ENCODE measurements around the gene CEP128. TPM values are rescaled to one million over a fixed set of nuclear protein-coding genes. Genes with fewer than 3 reads are reported as not detected.

Gene CEP128
- total RNA-seq, 4 donors from 2014 or later: 1.3 to 29.8 (median 11.9) TPM

GRCh38 chr14:80844872-80845271 lies 96.7 kb downstream of the CEP128 start:
- intact Hi-C loops (cut with DNase I; ENCODE audit: low total_unique reads): no loop called here
- no peaks in the 10 kb centered on the region for H3K9me3 ChIP-seq
- no peaks in the 10 kb centered on the region for H3K4me1 ChIP-seq
- no peak overlapping the region for H3K27ac ChIP-seq
- TF ChIP-seq POLR2A (IDR thresholded peaks at IDR 0.05) (no peak), CTCF (IDR thresholded peaks at IDR 0.05) (no peak)
- H3K27me3 ChIP-seq: no peaks in the 10 kb centered on the region
- H3K4me3 ChIP-seq: no peak overlapping the region
- no peaks in the 10 kb centered on the region for H3K36me3 ChIP-seq
- DNase-seq: no peak

GRCh38 chr14:80839743-80840142 lies 101.8 kb downstream of the CEP128 start:
- Histone ChIP-seq H3K4me3 (no peak overlapping the region), H3K4me1 (no peaks in the 10 kb centered on the region), H3K9me3 (no peaks in the 10 kb centered on the region), H3K27ac (no peak overlapping the region), H3K27me3 (no peaks in the 10 kb centered on the region), H3K36me3 (no peaks in the 10 kb centered on the region)
- TF ChIP-seq POLR2A (IDR thresholded peaks at IDR 0.05) (no peak), CTCF (IDR thresholded peaks at IDR 0.05) (no peak)
- no peak for DNase-seq
- intact Hi-C loops (cut with DNase I; ENCODE audit: low total_unique reads): no loop called here

GRCh38 chr14:80809663-80810062 lies 131.9 kb downstream of the CEP128 start:
- TF ChIP-seq CTCF (IDR thresholded peaks at IDR 0.05): no peak
- no peak for TF ChIP-seq POLR2A (IDR thresholded peaks at IDR 0.05)
- H3K36me3 ChIP-seq: no peaks in the 10 kb centered on the region
- intact Hi-C loops (cut with DNase I; ENCODE audit: low total_unique reads): no loop called here

GRCh38 chr14:80805136-80805535 lies 136.4 kb downstream of the CEP128 start:
- no peaks in the 10 kb centered on the region for H3K4me1 ChIP-seq
- no peak for TF ChIP-seq CTCF (IDR thresholded peaks at IDR 0.05)
- no peak for TF ChIP-seq POLR2A (IDR thresholded peaks at IDR 0.05)
- no peaks in the 10 kb centered on the region for H3K27me3 ChIP-seq
- H3K36me3 ChIP-seq: no peaks in the 10 kb centered on the region
- intact Hi-C loops (cut with DNase I; ENCODE audit: low total_unique reads): no loop called here
- no peak overlapping the region for H3K4me3 ChIP-seq
- DNase-seq: no peak
- H3K27ac ChIP-seq: no peak overlapping the region
- no peaks in the 10 kb centered on the region for H3K9me3 ChIP-seq

More at GRCh38 chr14:80809663-80810062, 131.9 kb downstream of the CEP128 start:
- H3K27ac ChIP-seq: no peak overlapping the region
- H3K27me3 ChIP-seq: no peaks in the 10 kb centered on the region
- H3K4me1 ChIP-seq: no peaks in the 10 kb centered on the region
- no peak for DNase-seq
- no peak overlapping the region for H3K4me3 ChIP-seq
- H3K9me3 ChIP-seq: peaks cover 0 to 3% of the 10 kb centered on the region in 2 donors

- no peak for DNase-seq
- no peaks in the 10 kb centered on the region for H3K4me1 ChIP-seq
- no peaks in the 10 kb centered on the region for H3K36me3 ChIP-seq
- no peak overlapping the region for H3K27ac ChIP-seq
- H3K27me3 ChIP-seq: no peaks in the 10 kb centered on the region
- no peak for TF ChIP-seq POLR2A (IDR thresholded peaks at IDR 0.05)
- TF ChIP-seq CTCF (IDR thresholded peaks at IDR 0.05): no peak
- intact Hi-C loops (cut with DNase I; ENCODE audit: low total_unique reads): no loop called here
- H3K9me3 ChIP-seq: no peaks in the 10 kb centered on the region
- no peak overlapping the region for H3K4me3 ChIP-seq
Measured at GRCh38 chr14:80798878-80799277, 142.7 kb downstream of the CEP128 start.

All from uterus (tissue), 4 donors.